HepG2 (cell line): ENCODE results near the gene ABL2. TPM values are rescaled to one million over a fixed set of nuclear protein-coding genes. Genes with fewer than 3 reads are reported as not detected.

Source experiments
- ARNT ChIP-seq: fragments of 450-650 bp; IDR thresholded peaks from 2 replicates; pipeline ENCODE4 v1.6.1; 2017
- E2F2 ChIP-seq: sonication (generic); formaldehyde crosslinking; IDR thresholded peaks from 2 replicates; pipeline ENCODE4 v1.4.0; 2020; ENCODE audit warnings: missing genetic modification reagents, borderline replicate concordance
- HMG20A ChIP-seq: IDR thresholded peaks from 2 replicates; pipeline ENCODE4 v1.6.1; 2016; ENCODE audit warnings: borderline replicate concordance
- HOXA7 ChIP-seq: sonication (generic); formaldehyde crosslinking; IDR thresholded peaks from 2 replicates; pipeline ENCODE4 v1.8.1; 2022; ENCODE audit warnings: mild to moderate bottlenecking, missing genetic modification reagents, moderate library complexity
- KDM1A ChIP-seq: IDR thresholded peaks from 2 replicates; pipeline ENCODE4 v1.6.1; 2016; ENCODE audit warnings: missing compliant biosample characterization
- MATR3 ChIP-seq: sonication (generic); formaldehyde crosslinking; IDR thresholded peaks from 2 replicates; pipeline ENCODE4 v1.4.0; 2020; ENCODE audit warnings: missing genetic modification reagents
- MLXIP ChIP-seq: sonication (generic); formaldehyde crosslinking; IDR thresholded peaks from 2 replicates; pipeline ENCODE4 v1.9.0; 2021; ENCODE audit warnings: missing genetic modification reagents, borderline replicate concordance
- PRPF4 ChIP-seq: fragments of 200-400 bp; formaldehyde crosslinking; IDR thresholded peaks from 2 replicates; pipeline ENCODE4 v1.6.1; 2016; ENCODE audit warnings: low read length, low read depth; ENCODE audit not compliant: poor library complexity, severe bottlenecking
- SKIL ChIP-seq: sonication (generic); formaldehyde crosslinking; IDR thresholded peaks from 2 replicates; pipeline ENCODE4 v1.8.0; 2022; ENCODE audit warnings: missing genetic modification reagents, mild to moderate bottlenecking, moderate library complexity, borderline replicate concordance
- YEATS2 ChIP-seq: sonication (generic); formaldehyde crosslinking; IDR thresholded peaks from 2 replicates; pipeline ENCODE4 v1.4.0; 2020; ENCODE audit warnings: missing genetic modification reagents, borderline replicate concordance
- ZFP36 ChIP-seq: fragments of 150-350 bp; IDR thresholded peaks from 2 replicates; pipeline ENCODE4 v1.6.1; 2018; ENCODE audit warnings: borderline replicate concordance, low read length, low read depth; ENCODE audit not compliant: partially characterized antibody
- ZNF136 ChIP-seq: sonication (generic); formaldehyde crosslinking; IDR thresholded peaks from 2 replicates; pipeline ENCODE4 v1.8.1; 2022; ENCODE audit warnings: low read depth, mild to moderate bottlenecking, moderate library complexity, missing genetic modification reagents
- ZNF362 ChIP-seq: sonication (generic); formaldehyde crosslinking; IDR thresholded peaks from 2 replicates; pipeline ENCODE4 v1.4.0; 2020; ENCODE audit warnings: missing genetic modification reagents, mild to moderate bottlenecking, borderline replicate concordance
- ZNF549 ChIP-seq: sonication (generic); formaldehyde crosslinking; IDR thresholded peaks from 2 replicates; pipeline ENCODE4 v1.5.0; 2020; ENCODE audit warnings: missing genetic modification reagents
- ZNF580 ChIP-seq: IDR thresholded peaks from 2 replicates; pipeline ENCODE4 v1.6.1; 2016; ENCODE audit warnings: low read depth, borderline replicate concordance
- ZNF607 ChIP-seq: sonication (generic); formaldehyde crosslinking; IDR thresholded peaks from 2 replicates; pipeline ENCODE4 v1.5.1; 2020; ENCODE audit warnings: missing genetic modification reagents, mild to moderate bottlenecking, borderline replicate concordance
- ZNF678 ChIP-seq: sonication (generic); formaldehyde crosslinking; IDR thresholded peaks from 2 replicates; pipeline ENCODE4 v1.4.0; 2020; ENCODE audit warnings: mild to moderate bottlenecking, missing genetic modification reagents
- ZNF772 ChIP-seq: sonication (generic); formaldehyde crosslinking; IDR thresholded peaks from 2 replicates; pipeline ENCODE4 v1.5.0; 2020; ENCODE audit warnings: mild to moderate bottlenecking, missing genetic modification reagents
- ZNF775 ChIP-seq: sonication (generic); formaldehyde crosslinking; IDR thresholded peaks from 2 replicates; pipeline ENCODE4 v1.4.0; 2020; ENCODE audit warnings: missing genetic modification reagents, mild to moderate bottlenecking, moderate library complexity, borderline replicate concordance
- ZSCAN9 ChIP-seq: IDR thresholded peaks from 2 replicates; pipeline ENCODE4 v1.6.1; 2016; ENCODE audit warnings: borderline replicate concordance
- polyA plus RNA-seq, 8 experiments: library from polyadenylated mRNA; depleted of rRNA in 3 of 8; stranded (reverse) in 7 of 8; unstranded in 1 of 8; fragments of >200 nt; fragmentation: Illumina TruSeq in 4 of 8; extraction: Trizol in 4 of 8; gene quantifications; 2 replicates each; pipeline versions ENCODE4 v1.2.1 to v1.2.3, GENCODE V29; 2011 to 2016; ENCODE audit warnings: low read depth in 4 of 8, missing spikeins in 1 of 8, mixed read lengths in 1 of 8; ENCODE audit not compliant: insufficient read depth in 1 of 8
- total RNA-seq, 5 experiments: library from RNA; depleted of rRNA; stranded (reverse); fragments of >200 nt; fragmentation: Illumina TruSeq; extraction: Trizol; gene quantifications; 2 replicates each; pipeline ENCODE4 v1.2.3, GENCODE V29; 2016; ENCODE audit warnings: low read depth in 1 of 5

ABL2 gene
- total and polyA plus RNA-seq, 2 of the 13 experiments (the other 11 are each of a cell fraction or from before 2014, with no cell fraction given), result 5.8 to 6.0 TPM

- TF ChIP-seq PRPF4, result no peak
- TF ChIP-seq ZNF772 (CRISPR knock-in tag), result no peak
- no peak for TF ChIP-seq MATR3 (CRISPR knock-in tag)
- no peak for TF ChIP-seq ZNF607 (CRISPR knock-in tag)
- TF ChIP-seq KDM1A (CRISPR knock-in tag), result peak; percentile 83
- TF ChIP-seq ARNT, result no peak
- no peak for TF ChIP-seq SKIL
- TF ChIP-seq ZNF362 (CRISPR knock-in tag), result peak; percentile 31; the same call in 1 of the 2 replicates
- TF ChIP-seq ZNF775 (CRISPR knock-in tag), result no peak
- TF ChIP-seq ZFP36, result no peak
- no peak for TF ChIP-seq HOXA7 (CRISPR knock-in tag)
- no peak for TF ChIP-seq E2F2
- peak; percentile 95 for TF ChIP-seq HMG20A (CRISPR knock-in tag)
- TF ChIP-seq ZNF136, result no peak
- no peak for TF ChIP-seq ZNF580 (CRISPR knock-in tag)
- no peak for TF ChIP-seq ZNF549 (CRISPR knock-in tag)
- peak; percentile 32; the same call in 1 of the 2 replicates for TF ChIP-seq YEATS2 (CRISPR knock-in tag)
- peak; percentile 86 for TF ChIP-seq ZSCAN9 (CRISPR knock-in tag)
- TF ChIP-seq MLXIP (CRISPR knock-in tag), result peak; percentile 98
- TF ChIP-seq ZNF678 (CRISPR knock-in tag), result no peak
Measured at GRCh38 chr1:179104611-179105250, 124.7 kb downstream of the ABL2 start (continued).
